GM21381 (cell line): ENCODE data around the gene RAET1E.

ENCODE experiments used
- ATAC-seq: cut with Tn5 transposase; IDR thresholded peaks from one replicate; pipeline ENCODE4 v1.9.1; 2021; ENCODE audit warnings: mild to moderate bottlenecking, moderate library complexity; ENCODE audit not compliant: unreplicated experiment

The RAET1E gene

GRCh38 chr6:149891259-149891658, 6.7 kb downstream of the RAET1E start:
- ATAC-seq: no peak

DNA sequence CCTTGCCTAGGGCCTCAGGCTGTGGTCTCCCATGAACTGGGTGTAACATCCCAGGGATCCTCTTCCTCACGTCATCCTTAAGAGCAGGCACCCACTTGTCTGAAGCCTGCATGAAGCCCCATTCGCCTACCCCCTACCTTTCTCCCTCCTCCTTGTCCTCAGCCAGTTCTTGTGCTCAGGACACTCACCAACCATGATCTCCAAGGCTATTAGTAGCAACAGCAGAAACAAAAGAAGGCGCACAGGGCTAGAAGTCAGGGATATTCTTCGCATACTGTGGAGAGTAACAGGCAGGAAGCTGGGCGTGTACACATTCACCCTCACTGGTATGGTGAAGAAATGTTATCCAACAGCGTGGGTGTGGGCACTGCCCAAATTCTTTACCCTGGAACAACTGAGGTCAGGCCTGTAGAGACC, 7.3 kb downstream of the RAET1E start:
- no peak for ATAC-seq

DNA sequence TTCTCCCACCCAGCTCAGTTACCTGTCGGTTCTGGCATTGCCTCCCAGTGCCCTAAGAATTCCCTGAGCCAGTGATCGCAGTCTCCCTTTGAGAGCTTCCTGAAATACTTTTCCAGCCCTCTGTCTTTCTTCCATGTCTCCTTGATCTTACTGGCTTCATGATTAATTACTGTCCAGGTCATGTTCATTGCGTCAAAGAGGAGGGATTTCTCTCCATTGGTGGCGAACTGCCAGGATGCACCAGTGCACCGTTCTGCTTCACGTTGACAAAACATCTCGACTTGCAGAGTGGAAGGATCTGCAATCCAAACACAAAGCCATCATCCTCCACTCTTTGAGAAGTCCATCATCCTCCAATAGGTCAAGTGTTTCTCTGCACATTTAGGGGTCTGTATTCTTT, 8.6 kb downstream of the RAET1E start:
- no peak for ATAC-seq

DNA sequence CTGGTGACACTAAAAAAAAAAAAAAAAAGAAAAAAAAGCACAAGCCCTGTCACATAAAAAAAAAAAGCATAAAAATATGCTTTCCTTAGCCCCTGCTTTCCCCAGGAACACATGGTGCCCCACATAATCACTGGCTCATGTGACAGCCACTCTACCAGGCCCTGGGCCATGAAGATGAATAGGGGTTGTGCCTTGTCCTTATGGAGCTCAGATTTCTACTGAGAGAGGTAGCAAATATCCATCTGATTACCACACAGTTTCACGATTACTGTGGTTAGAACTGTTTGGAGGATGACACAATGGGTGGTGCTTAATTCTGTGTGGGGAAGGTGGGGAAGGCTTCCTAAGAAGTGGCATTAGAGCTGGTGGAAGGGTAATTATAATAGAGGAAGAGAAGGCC, 9.3 kb downstream of the RAET1E start:
- ATAC-seq: no peak

GRCh38 chr6:149888093-149888492, 9.8 kb downstream of the RAET1E start:
- no peak for ATAC-seq

DNA sequence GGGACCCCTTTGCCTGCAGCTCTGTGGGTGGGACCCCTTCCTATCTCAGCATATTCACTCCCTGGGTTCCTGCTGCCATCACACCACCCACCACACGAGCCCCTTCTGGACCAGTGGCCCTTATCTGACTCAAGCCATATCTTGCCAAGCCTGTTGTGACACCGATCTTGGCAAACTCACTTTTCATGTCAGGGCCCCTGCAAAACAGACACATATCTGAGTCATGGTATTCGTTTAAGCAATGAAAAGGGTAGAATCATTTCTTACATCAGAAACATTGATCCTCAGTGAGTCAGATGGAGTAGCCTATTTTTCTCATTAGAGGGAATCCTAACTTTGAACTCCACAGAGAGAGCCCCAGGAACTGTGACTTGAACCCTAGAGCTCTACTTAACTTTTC, 10.6 kb downstream of the RAET1E start:
- no peak for ATAC-seq

- ATAC-seq: no peak
Observed at GRCh38 chr6:149885888-149886287, 12.0 kb downstream of the RAET1E start.

- ATAC-seq: no peak
Observed at GRCh38 chr6:149884617-149885016, 13.3 kb downstream of the RAET1E start.

- ATAC-seq: no peak
Observed at GRCh38 chr6:149884215-149884614, 13.7 kb downstream of the RAET1E start.

DNA sequence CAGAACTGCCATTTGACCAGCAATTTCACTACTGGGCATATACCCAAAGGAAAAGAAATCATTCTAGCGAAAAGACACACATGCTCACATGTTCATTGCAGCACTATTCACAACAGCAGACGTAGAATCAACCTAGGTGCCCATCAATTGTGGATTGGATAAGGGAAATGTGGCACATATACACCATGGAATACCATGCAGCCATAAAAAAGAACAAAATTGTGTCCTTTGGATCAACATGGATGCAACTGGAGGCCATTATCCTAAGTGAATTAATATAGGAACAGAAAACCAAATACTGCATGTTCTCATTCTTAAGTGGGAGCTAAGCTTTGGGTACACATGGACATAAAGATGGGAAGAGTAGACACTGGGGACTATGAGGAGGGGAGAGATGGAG, 16.1 kb downstream of the RAET1E start:
- ATAC-seq: no peak

DNA sequence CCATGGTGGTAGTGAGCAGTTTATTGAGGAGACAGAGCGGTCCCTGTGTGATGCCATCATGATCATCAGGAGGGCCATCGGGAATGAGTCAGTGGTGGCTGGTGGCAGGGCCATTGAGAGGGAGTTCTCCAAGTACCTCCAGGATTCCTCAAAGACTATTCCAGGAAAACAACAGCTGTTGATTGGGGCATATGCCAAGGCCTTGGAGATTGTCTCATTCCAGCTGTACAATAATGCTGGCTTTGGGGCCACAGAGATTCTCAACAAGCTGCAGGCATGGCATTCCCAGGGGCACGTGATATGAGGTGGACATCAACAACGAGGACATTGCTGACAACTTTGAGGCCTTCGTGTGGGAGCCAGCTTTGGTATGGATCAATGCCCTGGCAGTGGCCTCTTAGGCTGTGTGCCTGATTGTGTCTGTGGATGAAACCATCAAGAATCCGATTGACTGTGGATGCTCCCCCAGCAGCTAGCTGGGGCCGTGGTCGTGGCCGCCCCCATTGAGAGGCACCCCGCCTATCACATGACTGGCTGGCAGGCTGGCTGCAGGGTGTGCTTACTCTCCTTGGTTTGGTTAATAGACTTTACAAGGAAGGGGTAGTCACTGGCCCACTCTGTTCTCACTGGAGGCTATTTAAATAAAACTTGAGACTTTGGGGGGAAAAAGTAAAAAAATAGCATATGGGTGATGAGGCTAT, 16.7 kb downstream of the RAET1E start:
- ATAC-seq: no peak

GRCh38 chr6:149877659-149878058, 20.3 kb downstream of the RAET1E start:
- no peak for ATAC-seq

GRCh38 chr6:149876241-149876933, 21.5 kb downstream of the RAET1E start:
- ATAC-seq: no peak

- ATAC-seq: no peak
Observed at GRCh38 chr6:149872233-149872632, 25.7 kb downstream of the RAET1E start.

DNA sequence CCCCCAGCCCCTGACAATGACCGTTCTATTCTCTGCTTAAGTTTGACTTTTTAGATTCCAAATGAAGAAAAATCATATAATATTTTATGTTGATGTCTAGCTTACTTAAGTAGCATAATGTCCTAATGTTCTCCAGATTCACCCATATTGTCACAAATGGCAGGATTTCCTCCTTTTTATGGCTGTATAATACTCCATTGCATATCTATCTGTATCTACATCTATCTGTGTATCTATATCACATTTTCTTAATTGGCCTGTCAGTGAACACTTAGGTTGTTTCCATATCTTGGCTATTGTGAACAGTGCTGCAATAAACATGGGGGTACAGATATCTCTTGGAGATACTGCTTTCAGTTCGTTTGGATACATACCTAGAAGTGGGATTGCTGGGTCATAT, 26.7 kb downstream of the RAET1E start:
- no peak for ATAC-seq

DNA sequence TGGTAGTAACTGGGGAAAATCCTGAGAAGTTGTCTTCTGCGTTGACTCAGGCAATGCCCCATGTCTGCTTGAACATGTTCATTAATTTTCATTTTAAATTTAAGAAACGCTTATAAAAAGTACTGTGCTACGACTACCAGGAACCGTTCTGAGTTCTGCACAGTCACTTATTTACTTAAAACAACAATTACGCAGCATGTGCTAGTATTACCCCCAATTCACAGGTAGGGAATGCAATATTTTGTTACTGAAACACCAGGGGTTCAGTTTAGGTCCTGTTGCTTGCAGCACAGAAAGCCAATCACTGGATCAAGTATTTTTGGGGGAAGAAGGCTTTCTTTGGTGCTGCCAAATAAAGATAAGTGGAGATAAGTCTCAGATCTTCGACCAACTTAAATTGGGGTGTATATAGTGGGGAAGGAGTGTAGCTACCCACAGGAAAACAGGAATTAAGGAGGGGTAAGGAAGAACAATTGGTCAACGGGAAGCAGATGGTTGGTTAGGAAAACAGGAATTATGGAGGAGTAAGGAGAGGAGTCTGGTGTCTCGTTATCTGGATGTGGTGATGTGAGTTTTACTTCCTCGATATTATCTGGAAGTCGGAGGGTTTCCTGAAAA, 28.5 kb downstream of the RAET1E start:
- no peak for ATAC-seq

DNA sequence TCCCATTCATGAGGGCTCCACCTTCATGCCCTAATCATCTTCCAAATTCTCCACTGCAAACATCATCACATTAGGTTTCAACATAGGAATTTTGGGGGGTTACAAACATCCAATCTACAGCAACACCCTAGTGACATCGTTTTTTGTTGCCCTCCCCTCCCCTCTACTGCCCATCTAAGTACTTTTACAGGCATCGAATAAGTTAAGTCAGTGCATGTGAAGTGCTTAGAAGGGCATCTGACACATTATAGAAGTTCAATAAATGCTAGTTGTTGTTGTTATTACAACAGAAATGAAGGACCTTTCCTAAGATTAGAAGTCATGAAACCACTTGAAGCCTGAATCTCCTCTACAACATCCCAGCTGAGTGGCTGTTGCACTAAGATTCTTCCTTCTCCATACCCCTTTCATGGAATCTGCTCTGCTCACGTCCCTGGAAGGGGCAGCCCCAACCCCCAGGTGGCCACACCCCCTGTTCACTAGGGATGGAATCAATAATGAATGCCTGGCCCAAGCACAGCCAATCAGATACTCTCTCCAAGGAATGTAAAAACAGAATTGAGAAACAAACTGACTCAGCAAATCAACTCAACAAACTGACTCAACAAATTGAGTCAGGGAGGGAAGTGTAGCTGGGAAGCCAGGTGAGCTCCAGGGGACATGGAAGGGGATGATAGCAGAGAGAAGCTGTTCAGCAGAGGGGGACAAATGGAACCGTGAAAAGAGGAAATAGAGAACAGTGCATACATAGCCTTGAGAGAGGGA, 29.9 kb downstream of the RAET1E start:
- no peak for ATAC-seq

DNA sequence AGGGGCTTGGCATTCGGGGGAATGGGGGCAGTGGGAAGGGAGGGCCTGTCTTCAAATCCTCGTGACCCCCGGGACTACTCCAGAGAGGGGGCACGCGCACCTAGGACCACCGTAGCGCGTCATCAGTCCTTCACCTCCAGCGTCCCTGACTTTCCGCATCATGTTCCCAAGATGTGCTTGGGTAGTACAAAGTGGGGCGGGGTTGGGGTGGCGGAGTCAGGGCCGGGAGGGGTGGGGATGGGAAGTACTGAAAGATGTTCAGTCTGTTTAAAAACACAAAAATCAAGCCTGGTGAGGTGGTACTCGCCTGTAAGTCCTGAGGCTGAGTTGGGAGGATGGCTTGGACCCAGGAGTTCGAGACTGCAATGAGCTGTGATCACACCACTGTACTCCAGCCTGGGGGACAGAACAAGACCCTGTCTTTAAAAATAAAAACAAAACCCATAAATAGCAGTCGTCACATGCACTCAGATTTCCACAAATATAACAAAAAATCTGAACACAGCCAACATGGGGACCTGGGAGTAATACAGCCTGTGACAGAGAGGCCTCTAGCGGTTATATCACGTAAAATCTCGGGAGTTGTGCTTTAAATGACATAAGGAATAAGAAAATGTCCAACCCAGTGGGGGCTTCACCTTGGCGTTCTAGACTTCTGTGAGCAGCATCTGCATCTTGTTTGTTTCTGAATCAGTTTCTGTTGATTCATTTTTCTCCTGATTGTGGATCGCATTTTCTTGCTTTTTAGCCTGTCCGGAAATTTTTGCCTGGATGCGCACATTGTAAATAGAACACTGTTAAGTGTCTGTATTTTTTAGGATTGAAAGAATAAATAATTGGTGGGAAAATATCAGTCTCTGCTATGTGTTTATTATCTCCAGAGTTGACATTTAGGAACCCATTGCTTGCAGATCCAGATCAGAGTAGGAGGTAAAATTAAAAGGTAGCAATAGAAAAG, 33.1 kb downstream of the RAET1E start:
- no peak for ATAC-seq

- peak; percentile 90 for ATAC-seq
Observed at GRCh38 chr6:149863698-149864577, 34.0 kb downstream of the RAET1E start, which contains the start of gene LRP11. Gene LRP11 (minus strand): TSS chr6:149864359. CDS start chr6:149864020, 339 bp downstream.
